C1 segment of cervical spinal cord (tissue), 14 donors: ENCODE results near the gene NMRAL1.

Experiments used
- DNase-seq, 14 donors: peaks; one replicate each; lab custom pipeline; 2025; lab: John Stamatoyannopoulos, UW

The NMRAL1 gene

DNA sequence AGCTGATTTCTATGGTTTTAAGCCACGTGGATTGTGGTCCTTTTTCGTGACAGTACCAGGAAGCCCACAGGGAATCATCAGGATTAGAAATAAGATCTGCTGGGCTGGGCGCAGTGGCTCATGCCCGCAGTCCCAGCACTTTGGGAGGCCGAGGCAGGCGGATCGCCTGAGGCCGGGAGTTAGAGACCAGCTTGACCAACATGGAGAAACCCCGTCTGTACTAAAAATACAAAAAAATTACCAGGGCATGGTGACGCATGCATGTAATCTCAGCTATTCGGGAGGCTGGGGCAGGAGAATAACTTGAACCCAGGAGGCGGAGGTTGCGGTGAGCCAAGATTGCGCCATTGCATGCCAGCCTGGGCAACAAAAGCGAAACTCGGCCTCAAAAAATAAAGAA lies 6.5 kb downstream of the NMRAL1 start:
- DNase-seq = no peak

DNA sequence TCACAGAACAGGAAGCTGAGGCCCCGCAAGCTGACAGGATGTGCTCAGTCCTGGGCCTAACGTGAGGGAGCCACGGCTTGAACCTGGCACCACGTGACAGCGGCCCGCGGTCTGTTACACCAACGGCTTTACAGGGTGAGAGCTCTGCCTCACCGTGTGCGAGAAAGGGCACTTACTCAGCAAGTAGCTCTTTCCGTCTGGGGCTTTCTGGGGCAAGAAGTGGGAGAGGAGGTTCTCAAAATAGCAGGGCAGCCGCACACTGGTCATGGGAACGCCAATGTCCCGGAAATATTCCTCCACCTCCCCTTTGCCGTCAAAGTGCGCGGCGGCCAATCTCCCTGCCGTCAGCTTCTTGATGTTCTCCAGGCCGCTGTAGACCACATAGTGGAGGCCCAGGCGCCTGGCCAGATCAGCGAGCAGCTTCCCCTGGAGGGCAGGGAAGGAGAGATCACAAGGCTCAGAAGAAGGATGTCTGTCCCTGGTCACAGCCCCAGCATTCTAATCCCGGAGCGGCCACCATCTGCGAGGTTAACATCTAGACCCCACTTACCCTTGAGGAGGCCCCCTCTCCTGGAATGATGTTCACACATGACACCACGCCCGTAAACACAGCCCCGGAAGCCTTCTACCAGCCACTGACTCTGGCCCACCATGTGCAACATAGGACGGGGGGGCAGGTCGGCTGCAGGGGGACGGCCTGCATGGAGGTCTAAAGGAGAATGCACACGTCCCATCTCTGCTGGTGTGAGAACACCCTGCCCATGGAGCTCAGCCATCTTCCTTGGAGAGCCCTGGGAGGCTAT lies 8.2 kb downstream of the NMRAL1 start:
- no peak for DNase-seq

DNA sequence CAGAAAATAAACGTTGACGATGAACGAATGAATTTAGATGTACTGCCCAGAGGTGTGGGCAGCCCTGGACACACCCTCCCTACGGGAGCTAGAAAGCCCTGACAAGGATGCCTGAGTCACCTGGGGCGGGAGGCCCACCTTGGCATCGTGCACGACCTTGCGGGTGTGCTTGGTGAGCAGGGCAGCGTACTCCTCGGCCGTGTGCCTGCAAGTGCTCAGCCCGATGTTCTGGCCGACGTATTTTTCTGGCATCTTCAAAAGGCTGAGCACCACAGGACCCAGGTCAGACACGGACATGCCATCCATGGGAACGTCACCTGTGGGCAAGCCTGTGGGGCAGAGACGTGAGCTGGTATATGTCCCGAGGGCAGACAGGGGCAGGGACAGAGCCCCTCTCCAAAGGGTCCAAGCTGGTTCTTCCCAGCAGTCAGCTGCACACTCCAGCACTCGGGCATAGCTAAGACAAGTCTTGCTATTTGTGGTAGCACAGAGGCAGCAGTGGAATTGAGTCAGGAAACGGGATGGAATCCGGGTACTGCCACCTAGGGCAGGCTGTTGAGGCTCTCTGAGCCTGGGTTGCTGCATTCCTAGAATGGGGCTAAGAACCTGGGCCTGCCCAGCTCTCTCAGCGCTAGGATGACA lies 10.8 kb downstream of the NMRAL1 start:
- DNase-seq = no peak

DNA sequence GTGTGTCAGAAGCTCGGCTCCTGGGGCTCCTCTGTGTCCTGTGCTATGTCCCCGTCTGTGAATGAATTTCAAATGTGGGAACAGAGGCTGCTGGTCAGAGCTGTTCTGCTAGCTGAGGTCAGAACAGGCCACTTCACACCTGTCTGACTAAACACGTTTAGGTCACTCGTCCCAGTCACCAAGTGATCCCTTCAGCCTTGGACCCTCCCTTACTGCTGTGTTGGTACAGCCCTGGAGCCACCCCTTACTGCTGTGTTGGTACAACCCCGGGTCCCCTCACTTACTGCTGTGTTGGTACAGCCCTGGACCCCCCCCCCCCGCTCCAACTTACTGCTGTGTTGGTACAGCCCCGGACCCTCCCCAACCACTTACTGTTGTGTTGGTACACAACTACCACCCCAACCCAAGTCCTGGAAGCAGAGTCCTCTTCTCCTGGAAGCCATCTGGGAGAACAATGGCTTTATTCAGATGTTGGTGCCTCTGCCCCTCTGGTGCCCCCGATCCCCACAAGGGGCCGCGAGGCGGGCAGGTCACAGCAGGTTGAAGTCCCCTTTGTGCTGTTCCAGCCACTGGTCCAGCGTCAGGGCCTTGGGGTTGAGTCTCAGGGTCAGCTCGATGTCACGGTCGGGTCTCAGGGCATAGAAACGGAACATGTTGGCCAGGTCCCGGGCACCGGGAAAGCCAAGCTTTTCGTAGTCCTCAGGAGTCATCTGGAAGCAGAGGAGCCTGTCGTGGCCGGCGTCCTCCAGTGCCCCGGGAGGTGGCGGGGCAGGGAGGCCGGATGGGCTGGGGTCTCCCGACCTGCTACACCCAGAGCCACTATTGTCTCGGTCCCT lies 13.0 kb downstream of the NMRAL1 start:
- peak in 7 of 14 donors; percentile 3 to 77 (median 31) for DNase-seq

DNA sequence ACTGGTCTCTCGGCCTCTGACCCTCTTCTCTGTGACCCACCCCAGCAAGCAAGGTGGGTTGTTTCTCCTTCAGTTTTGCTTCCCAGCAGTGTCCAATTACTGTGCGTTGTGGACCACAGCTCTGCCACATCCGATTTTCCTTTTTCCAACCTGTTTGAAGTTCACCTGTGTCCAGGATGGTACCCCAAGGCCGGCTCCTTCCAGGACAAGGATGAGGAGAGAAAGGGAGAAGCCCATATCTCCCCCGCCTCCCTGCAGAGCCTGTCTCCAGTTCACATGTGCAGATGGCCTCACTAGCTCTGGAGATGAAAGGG lies 13.5 kb downstream of the NMRAL1 start:
- no peak for DNase-seq

DNA sequence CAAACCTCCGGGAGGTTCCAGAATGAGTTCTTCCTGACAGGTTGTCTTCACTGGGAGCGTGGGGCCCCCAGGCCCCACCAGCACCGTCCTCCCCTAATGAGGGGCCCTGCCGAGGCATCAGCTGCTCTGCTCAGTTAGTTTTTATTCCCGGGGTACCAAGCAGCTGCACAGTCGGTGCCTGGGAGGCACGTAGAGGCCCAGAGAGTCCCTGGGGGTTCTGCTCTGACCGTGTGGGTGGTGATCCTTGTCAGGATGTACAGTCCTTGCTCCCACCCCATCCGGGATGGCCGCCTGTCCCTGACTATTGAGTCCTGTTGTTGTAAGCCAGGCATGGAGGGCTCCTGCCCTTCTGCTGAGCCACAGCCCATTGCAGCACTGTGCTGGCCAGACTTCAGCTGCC lies 18.5 kb downstream of the NMRAL1 start:
- no peak for DNase-seq

DNA sequence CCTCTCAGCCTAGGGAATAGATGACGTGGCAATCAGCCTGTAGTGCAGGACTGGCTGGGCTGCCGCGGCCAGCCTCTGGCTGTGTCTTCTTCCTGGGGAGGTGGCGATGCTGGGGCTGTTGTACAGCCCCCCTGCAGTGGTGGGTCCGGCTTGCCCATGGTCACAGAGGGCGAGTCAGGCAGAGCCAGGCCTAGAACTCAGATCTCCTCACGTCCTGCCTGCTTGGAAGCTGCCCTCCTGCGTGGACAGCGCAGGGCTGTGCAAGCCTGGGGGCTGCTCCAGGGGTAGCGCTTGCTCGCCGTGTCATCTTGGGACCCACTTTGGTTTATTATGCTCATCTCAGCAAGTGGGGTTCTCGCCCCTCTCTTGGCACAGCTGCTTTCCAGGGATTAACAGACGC lies 19.3 kb downstream of the NMRAL1 start:
- no peak for DNase-seq

DNA sequence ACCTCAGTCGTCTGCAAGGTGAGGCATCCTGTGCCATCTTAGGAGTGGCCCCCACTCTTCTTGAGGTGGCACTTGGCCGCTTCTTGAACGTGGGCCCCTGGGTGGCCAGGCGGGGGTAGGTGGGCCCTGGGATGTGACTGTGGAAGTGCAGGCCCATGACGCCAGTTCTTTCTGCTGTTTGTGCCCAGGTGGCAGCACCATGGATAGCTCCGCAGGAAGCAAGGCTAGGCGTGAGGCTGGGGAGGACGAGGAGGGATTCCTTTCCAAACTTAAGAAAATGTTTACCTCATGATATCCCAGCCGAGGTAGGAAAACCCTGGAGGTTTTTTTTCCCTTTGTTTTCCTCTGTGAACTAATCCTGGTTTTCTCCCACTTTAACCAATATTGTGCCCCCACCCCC lies 19.8 kb downstream of the NMRAL1 start:
- DNase-seq = no peak

DNA sequence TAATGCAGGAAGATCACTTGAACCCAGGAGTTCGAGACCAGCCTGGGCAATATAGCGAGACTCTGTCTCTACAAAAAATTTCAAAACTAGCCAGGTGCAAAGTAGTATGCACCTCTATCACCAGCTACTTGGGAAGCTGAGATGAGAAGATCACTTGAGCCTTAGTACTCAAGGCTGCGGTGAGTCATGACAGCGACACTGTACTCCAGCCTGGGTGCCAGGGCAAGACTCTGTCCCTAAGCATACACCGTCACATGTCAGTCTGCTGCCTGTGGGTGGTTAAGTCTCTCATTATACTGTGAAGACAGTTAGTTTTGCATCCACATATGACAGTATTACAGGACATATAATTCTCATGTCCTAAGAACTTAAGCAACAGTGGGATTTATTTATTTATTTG lies 21.8 kb downstream of the NMRAL1 start:
- DNase-seq = no peak

DNA sequence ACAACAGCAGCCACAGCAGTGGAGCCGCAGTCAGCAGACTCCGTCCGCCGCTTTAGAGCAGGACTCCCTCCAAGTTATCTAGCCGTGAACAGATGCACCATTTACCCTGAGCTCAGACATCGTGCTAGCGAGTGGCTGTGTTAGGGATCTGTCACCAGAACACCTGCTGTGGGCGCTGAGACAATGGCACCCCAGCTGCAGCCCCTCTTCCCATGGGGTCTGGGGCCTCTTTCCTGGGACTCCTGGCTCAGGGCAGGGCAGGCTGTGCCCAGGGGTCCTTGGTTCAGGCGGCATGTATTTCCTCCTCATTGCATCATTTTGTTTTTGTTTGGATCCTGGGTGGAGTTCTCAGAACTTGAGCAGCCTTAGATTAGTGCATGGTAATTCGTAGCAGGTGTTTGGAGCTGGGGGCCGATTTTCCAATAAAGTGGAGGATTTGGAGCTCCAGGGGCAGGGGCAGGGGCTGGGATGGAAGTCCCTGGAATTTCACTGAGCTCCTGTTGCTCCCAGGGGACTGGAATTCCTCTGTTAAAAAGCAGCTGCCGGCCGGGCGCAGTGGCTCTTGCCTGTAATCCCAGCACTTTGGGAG lies 23.4 kb downstream of the NMRAL1 start:
- no peak for DNase-seq

DNA sequence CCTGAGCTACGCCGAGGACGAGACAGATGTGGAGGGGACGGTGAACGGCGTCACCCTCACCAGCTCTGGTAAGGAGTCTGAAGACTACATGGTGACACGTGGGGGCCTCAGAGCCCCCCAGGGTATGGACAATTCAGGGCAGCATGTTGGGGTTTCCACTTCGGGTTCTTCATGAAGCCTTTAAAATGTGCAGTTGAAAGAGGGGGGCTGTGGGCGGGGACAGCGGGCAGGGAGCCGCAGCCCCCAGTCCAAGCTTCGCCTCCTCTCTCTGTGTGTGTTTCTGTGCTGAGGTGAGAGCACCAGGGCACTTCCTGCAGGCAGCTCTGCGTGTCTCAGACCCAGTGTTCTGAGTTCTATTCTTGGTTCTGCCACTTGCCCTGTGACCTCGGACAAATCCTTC lies 24.0 kb downstream of the NMRAL1 start:
- no peak for DNase-seq

DNA sequence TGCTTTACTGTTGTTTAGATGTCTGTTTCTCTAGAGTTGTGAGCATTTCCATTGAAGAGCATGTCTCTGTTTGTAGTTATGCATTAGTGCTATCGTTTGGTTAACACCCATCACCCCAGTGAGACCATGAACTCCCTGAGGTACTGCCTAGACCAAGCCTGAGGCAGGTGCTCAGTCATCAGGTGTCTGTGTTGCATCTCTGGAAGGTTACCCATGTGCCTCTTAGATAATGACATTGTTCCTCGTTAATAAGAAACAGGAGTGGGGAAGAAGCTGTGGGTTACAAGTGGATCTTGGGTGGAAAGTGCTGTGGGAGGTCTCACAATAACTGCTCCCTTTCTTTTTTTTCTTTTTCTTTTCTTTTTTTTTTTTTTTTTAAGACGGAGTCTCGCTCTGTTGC lies 30.4 kb downstream of the NMRAL1 start:
- no peak for DNase-seq

DNA sequence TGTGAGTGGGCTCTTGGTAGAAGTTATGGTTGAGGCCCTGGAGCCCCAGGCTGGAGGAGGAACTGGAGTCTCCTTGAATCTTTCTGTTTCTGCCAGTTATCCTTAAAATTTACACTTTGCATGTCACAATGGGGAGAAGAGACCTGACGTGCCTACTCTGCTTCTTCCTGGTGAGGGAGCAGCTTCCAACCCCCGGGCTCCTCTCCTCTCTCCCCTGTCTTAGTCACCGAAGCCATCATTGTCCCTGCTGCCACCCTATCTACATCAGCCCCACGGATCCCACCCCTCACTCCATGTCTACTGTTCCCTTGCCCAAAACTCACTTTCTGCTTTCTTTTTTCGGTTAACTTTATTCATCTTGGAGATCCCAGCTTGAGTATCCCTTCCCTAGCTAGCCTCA lies 31.2 kb downstream of the NMRAL1 start:
- DNase-seq = no peak

DNA sequence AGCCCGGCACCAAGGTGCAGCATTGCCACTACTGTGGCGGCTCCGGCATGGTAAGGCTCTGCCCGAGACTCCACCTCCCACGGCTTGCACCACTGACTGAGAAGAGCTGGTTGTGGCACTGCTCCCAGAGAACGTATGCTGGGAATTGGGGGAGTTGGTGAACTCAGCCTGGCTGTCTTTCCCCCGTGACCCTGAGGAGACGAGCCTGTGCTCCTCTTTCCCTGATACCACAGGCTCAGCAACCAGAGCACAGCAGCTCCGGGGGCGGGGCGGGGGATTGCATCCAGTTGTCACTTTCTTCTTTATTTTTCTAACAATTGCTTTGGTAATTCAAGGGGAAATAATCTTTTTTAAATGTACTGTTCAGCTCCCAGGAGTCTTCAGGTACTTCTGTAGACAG lies 32.1 kb downstream of the NMRAL1 start:
- no peak for DNase-seq

DNA sequence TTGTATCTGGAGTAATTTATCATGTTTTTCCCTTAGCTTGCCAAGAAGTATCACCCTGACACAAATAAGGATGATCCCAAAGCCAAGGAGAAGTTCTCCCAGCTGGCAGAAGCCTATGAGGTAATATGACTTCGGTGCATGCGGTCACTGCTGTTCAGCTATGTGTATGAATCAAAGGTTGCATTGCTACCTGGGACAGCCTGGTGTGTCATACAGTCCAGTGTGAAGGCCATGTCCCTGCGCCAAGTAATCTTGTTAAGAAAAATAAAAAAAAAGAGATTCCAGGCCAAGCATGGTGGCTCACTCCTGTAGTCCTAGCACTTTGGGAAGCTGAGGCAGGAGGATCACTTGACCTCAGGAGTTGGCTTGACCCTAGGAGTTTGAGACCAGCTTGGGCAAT lies 37.1 kb downstream of the NMRAL1 start:
- DNase-seq = no peak

DNA sequence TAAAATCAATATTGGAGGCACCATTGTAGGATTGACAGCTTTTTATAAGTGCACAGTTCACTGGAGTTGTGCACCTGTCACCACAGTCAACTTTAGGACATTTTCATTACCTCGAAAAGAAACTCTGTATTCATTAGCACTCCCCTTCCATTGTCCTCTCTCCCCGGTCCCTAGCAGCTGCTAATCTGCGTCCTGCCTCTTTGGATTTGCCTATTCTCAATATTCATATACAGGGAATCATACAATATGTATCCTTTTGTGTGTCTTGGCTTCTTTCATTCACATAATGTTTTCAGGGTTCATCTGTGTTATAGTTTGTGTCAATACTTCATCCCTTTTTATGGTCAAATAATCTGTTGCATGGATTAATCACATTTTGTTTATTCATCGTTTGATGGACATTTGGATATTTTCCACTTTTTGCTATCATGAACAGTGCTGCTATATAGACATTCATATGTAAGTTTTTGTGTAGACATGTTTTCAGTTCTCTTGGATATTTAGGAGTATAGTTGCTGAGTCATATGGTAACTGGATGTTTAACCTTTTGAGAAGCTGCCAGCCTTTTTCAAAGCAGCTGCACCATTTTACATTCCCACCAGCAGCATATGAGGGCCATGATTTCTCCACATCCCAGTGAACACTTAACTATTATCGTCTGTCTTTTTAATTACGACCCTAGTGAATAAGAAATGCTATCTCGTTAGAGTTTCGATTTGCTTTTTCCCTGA lies 38.9 kb downstream of the NMRAL1 start:
- no peak for DNase-seq

DNA sequence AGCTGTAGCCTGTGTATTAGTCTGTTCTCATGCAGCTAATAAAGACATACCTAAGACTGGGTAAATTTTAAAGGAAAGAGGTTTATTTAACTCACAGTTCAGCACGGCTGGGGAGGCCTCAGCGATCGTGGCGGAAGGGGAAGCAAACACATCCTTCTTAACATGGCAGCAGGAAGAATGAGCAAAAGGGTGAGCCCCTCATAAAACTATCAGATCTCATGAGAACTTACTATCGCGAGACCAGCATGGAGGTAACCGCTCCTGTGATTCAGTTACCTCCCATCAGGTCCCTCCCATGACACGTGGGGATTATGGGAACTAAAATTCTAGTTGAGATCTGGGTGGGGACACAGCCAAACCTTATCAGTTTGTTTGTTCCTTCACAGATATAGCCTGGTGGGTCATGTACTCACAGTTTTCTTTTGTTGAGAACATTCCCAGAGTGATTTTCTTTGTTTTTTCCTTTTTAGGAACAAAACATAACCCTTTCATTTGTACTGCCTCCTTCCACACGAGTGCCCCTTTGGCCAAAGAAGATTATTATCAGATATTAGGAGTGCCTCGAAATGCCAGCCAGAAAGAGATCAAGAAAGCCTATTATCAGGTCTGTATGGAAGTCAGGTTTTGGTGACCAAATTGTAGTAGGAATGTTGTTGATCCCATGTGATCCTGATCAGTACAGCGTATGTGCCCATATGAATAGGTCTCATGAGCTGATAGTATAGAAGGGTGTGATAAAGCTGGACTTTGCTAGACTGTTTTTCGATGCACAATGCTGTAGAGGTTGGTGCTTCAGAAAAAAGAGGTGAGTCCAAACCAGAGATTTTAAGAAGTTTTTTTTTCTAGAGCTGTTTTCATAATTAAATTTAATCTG lies 40.3 kb downstream of the NMRAL1 start:
- DNase-seq = no peak

DNA sequence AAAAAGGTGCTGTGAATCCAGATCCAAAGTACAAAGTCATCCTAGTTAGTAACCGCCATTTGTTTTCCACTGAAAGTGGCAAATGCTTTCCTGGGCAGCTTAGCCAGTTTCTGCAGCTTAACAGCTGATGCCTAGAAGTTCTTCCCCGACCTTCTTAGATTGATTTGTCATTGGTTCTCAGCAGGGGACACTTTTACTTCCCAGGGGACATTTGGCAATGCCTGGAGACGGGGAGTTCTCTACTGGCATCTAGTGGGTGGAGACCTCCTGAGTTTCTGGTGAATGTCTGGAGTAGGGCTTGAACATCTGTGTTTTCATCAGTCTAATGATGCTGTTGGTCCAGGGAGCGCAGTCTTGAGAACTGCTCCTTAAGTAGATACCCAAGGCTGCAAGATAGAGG lies 41.2 kb downstream of the NMRAL1 start:
- no peak for DNase-seq

DNA sequence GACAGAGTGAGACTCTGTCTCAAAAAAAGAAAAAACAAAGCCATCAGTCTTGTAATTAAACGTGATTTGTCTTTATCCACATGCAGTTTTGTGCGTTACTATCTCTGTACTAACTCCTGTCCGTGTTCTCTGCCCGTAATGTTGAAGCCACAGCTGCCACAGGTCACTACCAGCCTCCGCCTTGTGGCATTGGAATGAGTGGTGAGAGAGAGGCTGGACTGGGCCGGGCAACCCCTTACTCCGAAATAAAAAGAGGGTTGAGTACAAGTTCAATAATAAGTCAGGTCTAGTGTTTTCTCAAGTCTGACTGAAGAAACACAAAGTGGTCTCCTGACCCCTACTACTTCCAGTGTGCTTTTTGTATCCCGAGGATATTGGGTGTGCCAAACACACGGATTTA lies 43.4 kb downstream of the NMRAL1 start:
- no peak for DNase-seq

DNA sequence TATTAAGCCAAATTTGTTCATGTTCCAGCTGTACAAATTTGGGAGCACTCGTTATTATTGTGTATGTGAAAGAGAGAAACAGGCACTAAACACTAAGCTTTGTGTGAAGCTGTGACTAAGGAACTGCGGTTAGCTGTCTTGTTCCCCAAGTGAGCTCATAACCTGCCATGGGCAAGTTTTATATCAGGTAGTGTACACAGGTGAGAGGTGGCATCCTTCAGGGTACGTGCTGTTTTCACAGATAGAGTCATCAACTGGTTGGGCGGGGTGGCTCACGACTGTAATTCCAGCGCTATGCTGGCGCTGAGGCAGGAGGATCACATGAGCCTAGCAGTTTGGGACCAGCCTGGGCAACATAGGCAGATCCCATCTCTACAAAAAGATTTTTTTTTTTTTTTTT lies 45.9 kb downstream of the NMRAL1 start:
- DNase-seq = no peak
